GM18526 (cell line): ENCODE measurements around the gene NIPA2.

ENCODE experiments used
- POLR2A ChIP-seq: IDR thresholded peaks from 3 replicates; pipeline ENCODE4 v1.6.1; 2011; ENCODE audit not compliant: insufficient read length; ENCODE audit errors: extremely low read depth

The NIPA2 gene

DNA sequence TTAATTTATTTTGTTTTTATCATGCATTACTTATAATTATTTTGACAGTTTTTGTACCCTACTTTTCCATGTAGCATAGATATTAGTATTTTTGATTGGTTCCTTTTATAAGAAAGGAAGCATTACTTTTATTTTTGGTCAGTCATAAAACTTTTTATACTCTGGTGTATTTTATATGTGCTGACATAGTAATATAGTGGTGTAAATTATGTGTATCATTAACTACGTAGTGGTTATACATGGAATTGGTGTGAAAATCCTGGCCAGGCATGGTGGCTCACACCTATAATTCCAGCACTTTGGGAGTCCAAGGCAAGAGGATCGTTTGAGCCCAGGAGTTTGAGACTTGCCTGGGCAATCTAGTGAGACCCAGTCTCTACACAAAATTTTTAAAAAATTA, 18.8 kb upstream of the NIPA2 start:
- no peak for TF ChIP-seq POLR2A

DNA sequence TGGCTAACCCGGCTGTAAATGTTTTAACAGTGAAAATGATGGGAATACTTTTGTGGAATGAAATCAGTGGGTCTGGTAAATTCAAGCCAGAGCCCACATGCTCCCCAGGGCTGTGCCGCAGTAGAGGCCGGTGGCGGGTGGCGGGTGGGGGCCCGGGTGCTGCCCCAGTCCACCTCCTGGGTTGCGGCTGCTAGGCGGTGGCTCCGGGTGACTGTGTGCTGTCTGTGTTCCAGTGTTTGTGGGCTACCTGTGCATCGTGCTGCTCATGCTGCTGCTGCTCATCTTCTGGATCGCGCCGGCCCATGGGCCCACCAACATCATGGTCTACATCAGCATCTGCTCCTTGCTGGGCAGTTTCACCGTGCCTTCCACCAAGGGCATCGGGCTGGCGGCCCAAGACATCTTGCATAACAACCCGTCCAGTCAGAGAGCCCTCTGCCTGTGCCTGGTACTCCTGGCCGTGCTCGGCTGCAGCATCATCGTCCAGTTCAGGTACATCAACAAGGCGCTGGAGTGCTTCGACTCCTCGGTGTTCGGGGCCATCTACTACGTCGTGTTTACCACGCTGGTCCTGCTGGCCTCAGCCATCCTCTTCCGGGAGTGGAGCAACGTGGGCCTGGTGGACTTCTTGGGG, 14.9 kb upstream of the NIPA2 start:
- TF ChIP-seq POLR2A = no peak

DNA sequence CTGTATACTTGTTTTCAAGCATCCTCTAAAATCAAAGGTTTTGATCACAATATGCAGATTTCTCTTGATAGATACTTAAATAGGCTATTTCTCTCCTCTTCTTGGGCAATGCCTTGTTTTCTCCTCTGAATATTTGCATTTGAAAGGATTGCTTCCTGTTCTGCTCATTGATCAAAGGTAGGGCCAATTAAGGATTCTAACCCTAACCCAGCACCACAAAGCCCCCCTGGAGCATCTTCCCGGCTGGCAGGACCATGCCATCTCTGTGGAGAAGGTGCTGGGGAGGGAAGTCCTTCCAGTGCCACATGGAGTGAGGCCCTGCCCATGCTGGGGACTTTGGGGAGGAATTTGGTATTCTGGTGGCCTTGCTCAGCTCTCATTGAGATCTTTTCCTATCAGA, 11.3 kb upstream of the NIPA2 start:
- TF ChIP-seq POLR2A = no peak

DNA sequence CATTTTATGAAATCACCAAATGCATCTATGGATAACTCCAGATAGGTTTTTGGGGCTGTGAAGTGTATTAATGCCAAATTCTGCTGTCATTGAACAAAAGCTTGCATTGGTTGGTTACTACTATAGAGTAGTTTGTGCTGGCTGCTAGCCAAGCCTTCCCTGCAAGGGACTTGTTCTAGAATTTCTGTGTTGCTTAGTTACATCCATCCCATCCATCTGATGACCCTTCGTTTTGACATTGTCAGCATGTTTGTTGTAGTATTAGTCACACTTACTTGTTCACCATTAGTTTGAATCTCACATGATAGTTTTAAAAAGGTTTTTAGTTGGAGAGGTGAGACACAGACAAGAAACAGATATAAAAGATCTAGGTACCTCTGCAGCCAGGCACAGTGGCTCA, 7.0 kb upstream of the NIPA2 start:
- no peak for TF ChIP-seq POLR2A

GRCh38 chr15:22839046-22839695, 705 bp downstream of the NIPA2 start:
- no peak for TF ChIP-seq POLR2A

DNA sequence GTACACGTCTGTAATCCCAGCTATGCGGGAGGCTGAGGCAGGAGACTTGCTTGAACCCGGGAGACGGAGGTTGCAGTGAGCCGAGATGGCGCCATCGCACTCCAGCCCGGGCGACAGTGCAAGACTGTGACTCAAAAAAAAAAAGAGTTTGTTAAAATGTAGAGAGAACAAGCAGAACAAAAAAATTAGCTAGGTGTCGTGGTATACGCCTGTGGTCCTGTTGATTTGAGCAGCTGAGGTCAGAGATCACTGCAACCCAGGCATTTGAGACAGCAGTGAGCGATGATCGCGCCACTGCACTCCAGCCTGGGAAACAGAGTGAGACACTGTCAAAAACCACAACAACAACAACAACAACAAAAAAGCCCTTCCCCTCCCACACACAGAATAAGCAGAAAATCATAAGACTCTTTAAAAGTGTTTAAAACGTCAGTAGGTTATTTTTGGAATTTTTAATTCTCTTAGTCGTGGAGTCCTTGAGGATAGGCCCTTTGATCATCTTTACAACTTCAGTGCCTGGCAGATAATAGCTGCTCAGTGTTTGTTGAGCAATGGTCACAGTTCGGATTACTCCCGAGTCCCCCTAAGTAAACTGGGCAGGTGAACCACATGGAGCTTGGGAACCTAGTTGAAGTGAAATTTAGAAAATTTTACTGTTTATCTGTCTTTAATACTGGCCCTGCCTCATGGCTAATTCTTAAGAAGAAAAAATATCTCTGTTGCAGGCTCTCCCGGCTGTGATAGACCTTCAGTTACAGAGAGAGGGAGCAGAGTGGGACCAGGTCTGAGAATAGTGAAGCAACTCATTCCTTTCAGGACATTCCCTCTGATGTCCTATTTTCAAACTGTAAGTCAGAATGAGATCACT, 6.2 kb downstream of the NIPA2 start:
- TF ChIP-seq POLR2A = no peak

GRCh38 chr15:22845289-22845900, 6.9 kb downstream of the NIPA2 start:
- no peak for TF ChIP-seq POLR2A

DNA sequence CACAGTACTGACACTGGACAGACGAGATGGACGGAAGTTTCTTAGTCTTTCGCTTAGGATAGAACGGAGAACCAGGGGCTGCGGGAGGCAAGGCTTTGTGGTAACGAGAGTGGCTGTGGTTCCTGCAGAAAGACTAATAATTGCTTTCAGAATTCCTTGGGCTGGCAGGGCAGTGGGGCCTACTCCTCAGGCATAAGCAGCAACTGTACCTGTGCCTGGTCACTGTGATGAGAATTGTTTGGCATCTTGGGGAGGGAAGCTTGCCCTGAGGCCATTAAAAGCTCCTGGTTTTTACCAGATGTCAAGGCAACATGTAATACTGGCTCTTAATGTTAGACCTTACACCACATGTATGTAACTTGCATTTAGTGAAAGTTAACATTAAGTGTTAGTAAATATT, 7.6 kb downstream of the NIPA2 start:
- TF ChIP-seq POLR2A = no peak

- no peak for TF ChIP-seq POLR2A
These were observed 11.6 kb downstream of the NIPA2 start for GRCh38 chr15:22850055-22850454.

- no peak for TF ChIP-seq POLR2A
These were observed 13.0 kb downstream of the NIPA2 start for GRCh38 chr15:22851513-22851912.

DNA sequence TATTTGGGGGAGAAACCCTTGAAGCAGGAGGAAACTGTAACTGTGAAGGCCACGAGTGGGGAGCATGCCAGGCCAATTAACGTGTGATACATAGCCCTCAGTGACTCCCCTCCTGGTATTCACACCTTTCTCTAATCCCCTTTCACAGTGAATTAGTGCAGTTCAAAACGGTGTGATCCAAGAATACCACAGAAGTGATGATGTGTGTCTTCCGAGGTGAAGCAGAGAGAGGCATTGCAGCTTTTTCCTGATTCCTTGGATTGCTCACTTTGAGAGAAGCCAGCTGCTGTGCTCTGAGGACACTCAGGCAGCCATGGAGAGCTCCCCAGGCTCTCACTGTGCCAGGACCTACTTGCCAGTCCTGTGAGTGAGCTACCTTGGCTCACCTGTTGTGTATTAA, 17.3 kb downstream of the NIPA2 start:
- no peak for TF ChIP-seq POLR2A

DNA sequence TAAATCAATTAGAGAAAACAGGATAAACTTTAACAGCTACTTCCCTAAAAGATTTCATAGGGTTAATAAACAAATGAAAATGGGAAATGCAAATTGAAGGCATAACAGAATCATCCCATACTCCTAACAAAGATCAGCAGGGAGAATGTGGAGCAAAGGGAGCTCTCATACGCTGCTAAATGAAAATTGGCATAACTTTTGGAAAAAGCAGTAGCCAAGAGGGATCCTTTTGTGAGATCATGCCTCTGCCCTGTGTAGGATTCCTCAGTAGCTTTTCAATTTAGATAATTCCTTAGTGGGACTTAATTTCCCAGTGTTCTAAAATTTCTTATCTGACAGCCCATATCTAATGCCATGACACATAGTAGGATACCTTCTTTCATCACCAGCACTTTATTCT, 18.2 kb downstream of the NIPA2 start:
- no peak for TF ChIP-seq POLR2A

- no peak for TF ChIP-seq POLR2A
These were observed 22.7 kb downstream of the NIPA2 start for GRCh38 chr15:22861161-22861560.

DNA sequence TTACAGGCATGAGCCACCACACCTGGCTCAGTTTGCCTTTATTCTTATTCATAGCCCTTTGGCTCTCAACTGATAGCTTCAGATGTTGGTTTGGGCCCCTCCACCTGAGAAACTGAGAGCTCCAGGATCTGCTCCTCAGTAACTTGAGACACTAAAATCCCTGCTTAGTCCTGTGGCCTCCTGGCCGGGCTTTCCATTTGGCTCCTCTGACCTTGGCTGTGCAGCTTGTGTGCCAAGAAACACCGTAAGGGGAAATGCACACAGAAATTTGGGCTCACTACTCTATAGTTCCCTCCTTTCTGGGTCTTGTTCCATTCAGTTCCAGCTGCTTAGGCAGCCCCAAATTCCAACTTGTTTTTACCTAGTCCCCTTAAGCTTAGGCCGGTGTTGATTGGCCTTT, 24.9 kb downstream of the NIPA2 start:
- TF ChIP-seq POLR2A = no peak

DNA sequence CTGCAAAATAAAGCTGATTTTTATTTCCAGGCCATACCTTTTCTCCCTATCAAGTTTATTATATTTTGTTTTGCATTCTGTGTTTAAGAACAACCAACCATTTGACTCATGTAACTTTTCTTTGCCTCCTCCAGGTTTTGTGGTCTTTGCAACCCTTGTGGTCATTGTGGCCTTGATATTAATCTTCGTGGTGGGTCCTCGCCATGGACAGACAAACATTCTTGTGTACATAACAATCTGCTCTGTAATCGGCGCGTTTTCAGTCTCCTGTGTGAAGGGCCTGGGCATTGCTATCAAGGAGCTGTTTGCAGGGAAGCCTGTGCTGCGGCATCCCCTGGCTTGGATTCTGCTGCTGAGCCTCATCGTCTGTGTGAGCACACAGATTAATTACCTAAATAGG, 27.6 kb downstream of the NIPA2 start:
- no peak for TF ChIP-seq POLR2A

DNA sequence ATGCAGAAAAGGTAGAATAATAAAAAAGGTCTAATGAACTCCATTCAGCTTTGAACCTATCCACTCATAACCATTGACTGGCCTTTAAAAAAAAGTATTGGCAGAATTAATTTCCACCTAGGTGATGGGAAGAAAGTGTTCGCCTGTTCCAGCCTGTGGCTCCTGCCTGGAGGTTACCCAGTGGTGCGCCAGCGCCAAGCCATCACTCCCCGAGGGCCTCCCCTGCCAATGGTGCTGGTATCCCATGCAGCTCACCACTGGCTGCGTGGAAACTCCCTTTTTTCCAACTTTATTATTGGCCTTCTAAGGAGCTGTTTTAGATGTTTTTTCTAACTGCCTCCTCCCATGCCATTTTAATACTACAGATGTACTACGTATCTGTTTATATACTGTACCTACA, 29.4 kb downstream of the NIPA2 start:
- no peak for TF ChIP-seq POLR2A

DNA sequence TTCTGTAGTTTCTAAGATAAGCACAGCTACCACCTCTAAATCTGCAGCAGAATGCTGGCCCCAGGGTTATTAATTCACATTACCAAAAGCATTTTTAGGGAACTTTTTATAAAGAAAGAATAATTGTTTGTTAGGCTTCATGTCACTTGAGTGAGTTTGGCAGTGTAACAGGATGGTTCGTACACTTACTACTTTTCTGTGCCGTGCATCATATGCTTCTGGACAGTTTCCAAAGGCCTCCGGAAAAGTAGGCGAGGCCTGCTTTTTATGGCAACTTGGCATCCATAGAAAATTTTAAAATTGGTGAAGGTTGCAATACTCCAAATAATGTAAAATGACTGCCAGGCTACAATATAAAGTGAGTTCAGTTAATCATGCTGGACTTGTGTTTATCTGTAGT, 30.0 kb downstream of the NIPA2 start:
- no peak for TF ChIP-seq POLR2A

- TF ChIP-seq POLR2A = no peak
These were observed 30.5 kb downstream of the NIPA2 start for GRCh38 chr15:22868928-22869327.
